Measurements from ENCODE around the gene ZNF746.

GRCh38 chr7:149524394-149524793 lies 26.8 kb upstream of the ZNF746 start:
- no peak for TF ChIP-seq EGR1 (IDR thresholded peaks at IDR 0.05)
- TF ChIP-seq REST (IDR thresholded peaks at IDR 0.05; ENCODE audit: low read depth), result no peak
- no peak for TF ChIP-seq TCF12 (IDR thresholded peaks at IDR 0.05; ENCODE audit: low read depth)
- TF ChIP-seq FOXM1 (IDR thresholded peaks at IDR 0.05; ENCODE audit: borderline replicate concordance, low read depth), result no peak
- TF ChIP-seq EP300 (IDR thresholded peaks at IDR 0.05; ENCODE audit: borderline replicate concordance), result no peak
- no peak for TF ChIP-seq RAD21 (IDR thresholded peaks at IDR 0.05; ENCODE audit: low read depth)
- TF ChIP-seq TEAD4 (IDR thresholded peaks at IDR 0.05), result no peak
- no peak for TF ChIP-seq CREB1 (IDR thresholded peaks at IDR 0.05; ENCODE audit: low read depth)
- TF ChIP-seq YY1 (IDR thresholded peaks at IDR 0.05; ENCODE audit: low read depth), result no peak
- TF ChIP-seq, protein P1, sequence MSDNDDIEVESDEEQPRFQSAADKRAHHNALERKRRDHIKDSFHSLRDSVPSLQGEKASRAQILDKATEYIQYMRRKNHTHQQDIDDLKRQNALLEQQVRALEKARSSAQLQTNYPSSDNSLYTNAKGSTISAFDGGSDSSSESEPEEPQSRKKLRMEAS (IDR thresholded peaks at IDR 0.05), result no peak
- TF ChIP-seq, protein P2, sequence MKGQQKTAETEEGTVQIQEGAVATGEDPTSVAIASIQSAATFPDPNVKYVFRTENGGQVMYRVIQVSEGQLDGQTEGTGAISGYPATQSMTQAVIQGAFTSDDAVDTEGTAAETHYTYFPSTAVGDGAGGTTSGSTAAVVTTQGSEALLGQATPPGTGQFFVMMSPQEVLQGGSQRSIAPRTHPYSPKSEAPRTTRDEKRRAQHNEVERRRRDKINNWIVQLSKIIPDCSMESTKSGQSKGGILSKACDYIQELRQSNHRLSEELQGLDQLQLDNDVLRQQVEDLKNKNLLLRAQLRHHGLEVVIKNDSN (IDR thresholded peaks at IDR 0.05), result no peak
- TF ChIP-seq ZBTB7A (IDR thresholded peaks at IDR 0.05; ENCODE audit: low read depth), result no peak
